ENCODE data around the gene USP10.

Gene USP10

GRCh38 chr16:84694980-84695379 is 4.8 kb upstream of the USP10 start:
- FAIRE-seq: no peak
- no peak for DNase-seq (ENCODE audit: insufficient read length, low spot score)

- DNase-seq (ENCODE audit: insufficient read length, low spot score) (no peak), FAIRE-seq (peak; percentile 77)
Measured at GRCh38 chr16:84699147-84699711, 571 bp upstream of the USP10 start.

- peak; percentile 36 for DNase-seq (ENCODE audit: insufficient read length, low spot score)
- peak; percentile 88 for FAIRE-seq
Measured at GRCh38 chr16:84700446-84701300, 873 bp downstream of the USP10 start.

GRCh38 chr16:84703681-84704080 is 3.9 kb downstream of the USP10 start:
- FAIRE-seq: no peak

GRCh38 chr16:84704253-84704652 is 4.5 kb downstream of the USP10 start:
- FAIRE-seq: no peak

More at GRCh38 chr16:84703681-84704080, 3.9 kb downstream of the USP10 start:
- no peak for DNase-seq (ENCODE audit: insufficient read length, low spot score)

GRCh38 chr16:84706856-84707255 is 7.1 kb downstream of the USP10 start:
- DNase-seq (ENCODE audit: insufficient read length, low spot score) (no peak), FAIRE-seq (no peak)

More at GRCh38 chr16:84704253-84704652, 4.5 kb downstream of the USP10 start:
- no peak for DNase-seq (ENCODE audit: insufficient read length, low spot score)

- FAIRE-seq: no peak
- no peak for DNase-seq (ENCODE audit: insufficient read length, low spot score)
Measured at GRCh38 chr16:84709609-84710008, 9.8 kb downstream of the USP10 start.

- FAIRE-seq (no peak), DNase-seq (ENCODE audit: insufficient read length, low spot score) (no peak)
Measured at GRCh38 chr16:84710686-84711085, 10.9 kb downstream of the USP10 start.

- no peak for DNase-seq (ENCODE audit: insufficient read length, low spot score)
- no peak for FAIRE-seq
Measured at GRCh38 chr16:84712138-84712671, 12.4 kb downstream of the USP10 start.

GRCh38 chr16:84712801-84713775 is 13.3 kb downstream of the USP10 start:
- FAIRE-seq (no peak), DNase-seq (ENCODE audit: insufficient read length, low spot score) (no peak)

- FAIRE-seq: no peak
Measured at GRCh38 chr16:84714028-84714427, 14.2 kb downstream of the USP10 start.

GRCh38 chr16:84715424-84715823 is 15.6 kb downstream of the USP10 start:
- FAIRE-seq: no peak
- no peak for DNase-seq (ENCODE audit: insufficient read length, low spot score)

More at GRCh38 chr16:84714028-84714427, 14.2 kb downstream of the USP10 start:
- DNase-seq (ENCODE audit: insufficient read length, low spot score): no peak

- FAIRE-seq (no peak), DNase-seq (ENCODE audit: insufficient read length, low spot score) (no peak)
Measured at GRCh38 chr16:84715854-84716253, 16.1 kb downstream of the USP10 start.

GRCh38 chr16:84716740-84717139 is 16.9 kb downstream of the USP10 start:
- no peak for FAIRE-seq
- no peak for DNase-seq (ENCODE audit: insufficient read length, low spot score)

GRCh38 chr16:84717484-84717883 is 17.7 kb downstream of the USP10 start:
- DNase-seq (ENCODE audit: insufficient read length, low spot score) (no peak), FAIRE-seq (no peak)

GRCh38 chr16:84720177-84720579 is 20.4 kb downstream of the USP10 start:
- DNase-seq (ENCODE audit: insufficient read length, low spot score): no peak

GRCh38 chr16:84722068-84722467 is 22.3 kb downstream of the USP10 start:
- FAIRE-seq: no peak
- DNase-seq (ENCODE audit: insufficient read length, low spot score): no peak

More at GRCh38 chr16:84720177-84720579, 20.4 kb downstream of the USP10 start:
- FAIRE-seq: no peak

GRCh38 chr16:84723906-84724305 is 24.1 kb downstream of the USP10 start:
- FAIRE-seq: peak; percentile 68
- no peak for DNase-seq (ENCODE audit: insufficient read length, low spot score)

- FAIRE-seq (peak; percentile 78), DNase-seq (ENCODE audit: insufficient read length, low spot score) (no peak)
Measured at GRCh38 chr16:84724606-84725309, 25.0 kb downstream of the USP10 start.

- FAIRE-seq: no peak
- DNase-seq (ENCODE audit: insufficient read length, low spot score): no peak
Measured at GRCh38 chr16:84725481-84726078, 25.8 kb downstream of the USP10 start.
